Upper lobe of left lung (tissue), 6 donors: ENCODE results near the gene HS6ST1. TPM values are rescaled to one million over a fixed set of nuclear protein-coding genes. Genes with fewer than 3 reads are reported as not detected.

Experiments used
- ATAC-seq, 2 donors: fragments of 200-7000 bp; cut with Tn5 transposase; one replicate each; pipeline ENCODE4 v1.9.1; 2022; ENCODE audit warnings: mild to moderate bottlenecking in 2 of 2, moderate library complexity in 2 of 2; ENCODE audit not compliant: low FRiP score in 2 of 2
- DNase-seq, 2 donors: peaks; one replicate each; pipeline ENCODE4 v3.0.0-alpha.2; 2019 to 2020
- H3K27ac ChIP-seq, 4 donors: fragments of 200-600 bp; sonication (generic); one replicate each; pipeline ENCODE4 v1.5.1; 2016 to 2019
- H3K27me3 ChIP-seq, 4 donors: fragments of 200-600 bp; sonication (generic); one replicate each; pipeline ENCODE4 v1.5.1; 2017 to 2019
- H3K36me3 ChIP-seq, 4 donors: fragments of 200-600 bp; sonication (generic); one replicate each; pipeline ENCODE4 v1.5.1; 2016 to 2019
- H3K4me1 ChIP-seq, 4 donors: fragments of 200-600 bp; sonication (generic); one replicate each; pipeline ENCODE4 v1.5.1; 2018 to 2019
- H3K4me3 ChIP-seq, 4 donors: fragments of 200-600 bp; sonication (generic); one replicate each; pipeline ENCODE4 v1.5.1; 2017 to 2019; ENCODE audit warnings: mild to moderate bottlenecking in 2 of 4, moderate library complexity in 1 of 4
- H3K9me3 ChIP-seq, 4 donors: fragments of 200-600 bp; sonication (generic); one replicate each; pipeline ENCODE4 v1.5.1; 2018 to 2019
- CTCF ChIP-seq, 6 experiments: fragments of 450-650 bp in 4 of 6; fragments of 200-600 bp in 2 of 6; sonication (generic) in 2 of 6; IDR thresholded peaks; one replicate each; pipeline ENCODE4 v1.5.1; 2016 to 2019; ENCODE audit warnings: antibody characterized with exemption in 6 of 6
- EP300 ChIP-seq, 4 donors: sonication (generic); formaldehyde crosslinking; IDR thresholded peaks; one replicate each; pipeline ENCODE4 v1.5.1; 2017; ENCODE audit warnings: antibody characterized with exemption in 4 of 4, control low read depth in 2 of 4
- POLR2A ChIP-seq, 4 donors: fragments of 450-650 bp; IDR thresholded peaks; one replicate each; pipeline ENCODE4 v1.5.1; 2016 to 2017; ENCODE audit warnings: antibody characterized with exemption in 4 of 4, mild to moderate bottlenecking in 2 of 4
- POLR2AphosphoS5 ChIP-seq, 2 donors: sonication (generic); formaldehyde crosslinking; IDR thresholded peaks; one replicate each; pipeline ENCODE4 v1.5.1; 2017; ENCODE audit warnings: antibody characterized with exemption in 2 of 2
- WGBS, 2 donors: methylation state at CpG; one replicate each; pipeline ENCODE4 v1.1.5; 2017 to 2018; 5-methylcytosine and 5-hydroxymethylcytosine counted together
- total RNA-seq, 6 donors: library from RNA; depleted of rRNA in 4 of 6; stranded (reverse); fragments of >200 nt in 4 of 6; gene quantifications; one replicate each; pipeline versions ENCODE4 v1.1.0 to v1.2.1, GENCODE V29; 2016 to 2021
- donor health status: DM: no; HTN: no; CAD: no; lungs with moderate emphysema.
- donor health status: DM: no; HTN: yes; CAD: no; lungs with severe emphysema.

The HS6ST1 gene
- total RNA-seq, 6 donors from 2014 or later, result 24.0 to 96.8 (median 37.0) TPM

- ATAC-seq, result no peak
- no peak overlapping the region for H3K4me3 ChIP-seq
- H3K36me3 ChIP-seq, result no peaks in the 10 kb centered on the region
- H3K9me3 ChIP-seq, result no peaks in the 10 kb centered on the region
- no peak for DNase-seq
- peak overlapping the region; percentile 30 to 63 (median 62) for H3K27ac ChIP-seq
- TF ChIP-seq CTCF (IDR thresholded peaks at IDR 0.05) (no peak), POLR2AphosphoS5 (IDR thresholded peaks at IDR 0.05) (no peak), POLR2A (IDR thresholded peaks at IDR 0.05) (no peak), EP300 (IDR thresholded peaks at IDR 0.05) (no peak)
- 60 to 82% methylated on average over 2 to 11 of the region's 11 CpGs for WGBS, 2 donors
- H3K27me3 ChIP-seq, result no peaks in the 10 kb centered on the region
- peaks cover 37 to 61% (median 47%) of the 10 kb centered on the region in 4 donors for H3K4me1 ChIP-seq
These were observed 13.1 kb downstream of the HS6ST1 start for GRCh38 chr2:128305555-128306080.

DNA sequence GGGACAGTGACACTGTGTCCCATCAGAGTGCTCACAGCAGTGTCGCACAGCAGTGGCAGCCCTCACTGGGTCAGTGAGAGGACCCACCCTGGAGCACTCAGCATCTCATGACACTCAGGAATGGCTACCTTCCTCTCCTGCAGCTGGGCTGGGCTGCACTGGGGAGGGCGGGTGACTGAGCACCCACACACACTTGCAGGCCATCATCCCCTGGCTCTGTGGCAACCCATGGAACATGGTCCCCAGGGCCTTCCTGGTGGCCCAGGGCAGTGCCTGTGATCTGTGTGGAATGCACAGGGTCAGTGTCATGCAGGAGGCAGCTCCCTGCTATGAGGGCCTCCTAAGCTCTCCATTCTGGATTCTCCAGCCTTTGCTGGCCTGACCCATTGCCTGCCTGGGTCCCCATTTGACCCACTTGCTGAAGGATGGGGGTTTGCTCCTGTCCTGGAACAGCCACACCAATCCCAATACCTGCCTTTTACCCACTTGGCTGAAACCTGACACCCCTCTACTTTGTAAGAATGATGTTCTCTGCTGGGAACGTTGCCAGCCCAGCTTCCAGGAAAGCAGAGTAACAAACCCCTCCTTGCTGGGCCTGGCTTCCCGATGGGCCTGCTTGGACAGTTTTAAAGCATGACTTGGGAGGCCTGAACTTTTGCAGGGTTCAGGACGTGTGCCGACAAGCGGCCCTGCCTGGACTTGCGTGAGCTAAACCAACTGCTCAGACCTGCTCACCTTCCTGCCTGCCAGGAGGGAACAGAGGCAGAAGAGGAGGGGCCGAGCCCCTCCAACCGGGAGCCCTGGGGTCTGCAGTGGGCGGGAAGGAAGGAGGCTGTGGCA lies 13.7 kb downstream of the HS6ST1 start:
- no peak overlapping the region for H3K4me3 ChIP-seq
- ATAC-seq (peak; percentile 15 to 23), DNase-seq (peak in 1 of 2 donors; percentile 67)
- WGBS, 2 donors, result 55 to 62% methylated on average over 6 to 10 of the region's 11 CpGs
- H3K9me3 ChIP-seq, result no peaks in the 10 kb centered on the region
- peak; percentile 21 to 31 for TF ChIP-seq POLR2AphosphoS5 (IDR thresholded peaks at IDR 0.05)
- no peak for TF ChIP-seq POLR2A (IDR thresholded peaks at IDR 0.05)
- TF ChIP-seq CTCF (IDR thresholded peaks at IDR 0.05), result no peak
- peak in 1 of 4 donors; percentile 20 for TF ChIP-seq EP300 (IDR thresholded peaks at IDR 0.05)
- H3K27ac ChIP-seq, result peak overlapping the region; percentile 30 to 63 (median 62)
- no peaks in the 10 kb centered on the region for H3K36me3 ChIP-seq
- H3K27me3 ChIP-seq, result no peaks in the 10 kb centered on the region
- peaks cover 32 to 59% (median 45%) of the 10 kb centered on the region in 4 donors for H3K4me1 ChIP-seq

DNA sequence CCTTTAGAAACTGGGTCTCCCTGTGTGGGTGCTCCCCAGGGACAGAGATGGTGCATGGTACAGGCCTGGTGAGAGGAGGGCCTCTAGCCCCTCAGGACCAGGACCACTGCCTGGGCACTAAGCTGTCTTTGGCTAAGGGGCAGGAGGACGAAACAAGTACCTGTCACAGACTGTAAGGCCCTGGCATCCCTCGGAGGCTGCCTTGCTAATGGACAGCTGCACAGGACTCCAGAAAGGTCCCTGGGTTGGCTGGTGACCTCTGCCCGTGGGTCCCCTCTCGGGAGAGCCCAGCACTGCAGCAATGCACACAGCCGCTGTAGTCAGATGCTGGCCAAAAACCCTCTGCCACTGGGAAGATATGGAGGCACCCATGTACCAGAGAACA lies 14.3 kb downstream of the HS6ST1 start:
- DNase-seq (no peak), ATAC-seq (no peak)
- Histone ChIP-seq H3K27ac (peak overlapping the region in 1 of 4 donors; percentile 61), H3K36me3 (no peaks in the 10 kb centered on the region), H3K27me3 (no peaks in the 10 kb centered on the region), H3K4me3 (no peak overlapping the region), H3K9me3 (no peaks in the 10 kb centered on the region), H3K4me1 (peaks cover 31 to 52% (median 41%) of the 10 kb centered on the region in 4 donors)
- WGBS, 2 donors, result 94% methylated on average over 3 of the region's 5 CpGs; no CpG with 5 or more reads in 1 of the 2 donors
- TF ChIP-seq POLR2A (IDR thresholded peaks at IDR 0.05) (no peak), EP300 (IDR thresholded peaks at IDR 0.05) (no peak), POLR2AphosphoS5 (IDR thresholded peaks at IDR 0.05) (no peak), CTCF (IDR thresholded peaks at IDR 0.05) (no peak)

GRCh38 chr2:128303911-128304310 lies 14.8 kb downstream of the HS6ST1 start:
- ATAC-seq, result no peak
- H3K36me3 ChIP-seq, result no peaks in the 10 kb centered on the region
- no peak for TF ChIP-seq EP300 (IDR thresholded peaks at IDR 0.05)
- TF ChIP-seq POLR2AphosphoS5 (IDR thresholded peaks at IDR 0.05), result no peak
- H3K27me3 ChIP-seq, result no peaks in the 10 kb centered on the region
- DNase-seq, result no peak
- 95 to 97% methylated on average over 8 of the region's 8 CpGs for WGBS, 2 donors
- no peak overlapping the region for H3K27ac ChIP-seq
- peaks cover 31 to 49% (median 39%) of the 10 kb centered on the region in 4 donors for H3K4me1 ChIP-seq
- H3K4me3 ChIP-seq, result no peak overlapping the region
- H3K9me3 ChIP-seq, result no peaks in the 10 kb centered on the region

GRCh38 chr2:128303095-128303791 lies 15.4 kb downstream of the HS6ST1 start:
- H3K27ac ChIP-seq, result no peak overlapping the region
- no peaks in the 10 kb centered on the region for H3K27me3 ChIP-seq
- DNase-seq, result no peak
- TF ChIP-seq POLR2AphosphoS5 (IDR thresholded peaks at IDR 0.05) (no peak), CTCF (IDR thresholded peaks at IDR 0.05) (no peak), EP300 (IDR thresholded peaks at IDR 0.05) (no peak), POLR2A (IDR thresholded peaks at IDR 0.05) (no peak)
- no peak for ATAC-seq
- peaks cover 27 to 44% (median 38%) of the 10 kb centered on the region in 4 donors for H3K4me1 ChIP-seq
- WGBS, 2 donors, result 83 to 91% methylated on average over 4 to 9 of the region's 9 CpGs
- no peaks in the 10 kb centered on the region for H3K36me3 ChIP-seq
- no peak overlapping the region for H3K4me3 ChIP-seq
- no peaks in the 10 kb centered on the region for H3K9me3 ChIP-seq
